SU-DHL-6 (cell line): ENCODE results near the gene TEX54.

ENCODE experiments used
- H2AFZ ChIP-seq: fragments of 200-600 bp; sonication (generic); 2 replicates; pipeline ENCODE4 v1.6.1; 2014; ENCODE audit warnings: low read depth, mild to moderate bottlenecking, moderate library complexity, mixed read lengths, antibody characterized with exemption, low read length; ENCODE audit not compliant: severe bottlenecking
- H3F3A ChIP-seq: fragments of 200-600 bp; shearing (Covaris generic); 2 replicates; pipeline ENCODE4 v1.6.0; 2016; ENCODE audit warnings: antibody characterized with exemption, mild to moderate bottlenecking; ENCODE audit not compliant: insufficient read depth
- H3K27ac ChIP-seq: fragments of 200-600 bp; sonication (generic); 2 replicates; pipeline ENCODE4 v1.5.1; 2016; ENCODE audit warnings: low read depth, mild to moderate bottlenecking, low read length, moderate library complexity, mixed read lengths
- H3K27me3 ChIP-seq: fragments of 200-600 bp; sonication (generic), shearing (Covaris generic); 2 replicates; pipeline ENCODE4 v1.6.0; 2014; ENCODE audit warnings: mild to moderate bottlenecking, low read length
- H3K36me3 ChIP-seq: fragments of 200-600 bp; sonication (generic); 2 replicates; pipeline ENCODE4 v1.6.1; 2014; ENCODE audit warnings: mild to moderate bottlenecking, low read length, mixed read lengths
- H3K4me2 ChIP-seq: fragments of 300-600, 200-600 bp; shearing (Covaris generic), sonication (generic); 2 replicates; pipeline ENCODE4 v1.6.0; 2014; ENCODE audit warnings: low read length, low read depth, mild to moderate bottlenecking; ENCODE audit not compliant: poor library complexity, severe bottlenecking
- H3K4me3 ChIP-seq: fragments of 200-600 bp; sonication (generic); 2 replicates; pipeline ENCODE4 v1.5.1; 2014; ENCODE audit warnings: antibody characterized with exemption, low read length, mild to moderate bottlenecking, mixed read lengths; ENCODE audit not compliant: insufficient read depth, poor library complexity, severe bottlenecking
- H3K79me2 ChIP-seq: fragments of 200-600 bp; sonication (generic); 2 replicates; pipeline ENCODE4 v1.6.1; 2014; ENCODE audit warnings: mild to moderate bottlenecking, low read length, moderate library complexity; ENCODE audit not compliant: insufficient read depth
- H3K9ac ChIP-seq: fragments of 200-600 bp; sonication (generic); 2 replicates; pipeline ENCODE4 v1.7.0; 2014; ENCODE audit warnings: mild to moderate bottlenecking, low read length
- H3K9me2 ChIP-seq: fragments of 200-600 bp; sonication (generic); replicated peaks from 2 replicates; pipeline ENCODE4 v1.6.1; 2014; ENCODE audit warnings: low read length; ENCODE audit not compliant: insufficient read depth
- H3K9me3 ChIP-seq: fragments of 200-600 bp; sonication (generic); 2 replicates; pipeline ENCODE4 v1.6.1; 2014; ENCODE audit warnings: low read length, mixed read lengths; ENCODE audit not compliant: insufficient read depth
- H4K20me1 ChIP-seq: fragments of 200-600 bp; sonication (generic); 2 replicates; pipeline ENCODE4 v1.6.1; 2014; ENCODE audit warnings: low read depth, mild to moderate bottlenecking, antibody characterized with exemption, low read length, moderate library complexity, mixed read lengths
- EZH2phosphoT487 ChIP-seq: fragments of 200-600 bp; sonication (generic), shearing (Covaris generic); conservative IDR thresholded peaks from 2 replicates; pipeline ENCODE4 v1.6.1; 2018; ENCODE audit warnings: mild to moderate bottlenecking, antibody characterized with exemption, low read length, moderate library complexity, mixed read lengths
- TF ChIP-seq, protein P1 (sequence below): fragments of 200-600 bp; sonication (generic); IDR thresholded peaks from one replicate; pipeline ENCODE4 v1.5.1; 2017; ENCODE audit warnings: antibody characterized with exemption, mild to moderate bottlenecking, low read length, moderate library complexity; ENCODE audit not compliant: insufficient read depth, poor library complexity, severe bottlenecking

Gene TEX54

DNA sequence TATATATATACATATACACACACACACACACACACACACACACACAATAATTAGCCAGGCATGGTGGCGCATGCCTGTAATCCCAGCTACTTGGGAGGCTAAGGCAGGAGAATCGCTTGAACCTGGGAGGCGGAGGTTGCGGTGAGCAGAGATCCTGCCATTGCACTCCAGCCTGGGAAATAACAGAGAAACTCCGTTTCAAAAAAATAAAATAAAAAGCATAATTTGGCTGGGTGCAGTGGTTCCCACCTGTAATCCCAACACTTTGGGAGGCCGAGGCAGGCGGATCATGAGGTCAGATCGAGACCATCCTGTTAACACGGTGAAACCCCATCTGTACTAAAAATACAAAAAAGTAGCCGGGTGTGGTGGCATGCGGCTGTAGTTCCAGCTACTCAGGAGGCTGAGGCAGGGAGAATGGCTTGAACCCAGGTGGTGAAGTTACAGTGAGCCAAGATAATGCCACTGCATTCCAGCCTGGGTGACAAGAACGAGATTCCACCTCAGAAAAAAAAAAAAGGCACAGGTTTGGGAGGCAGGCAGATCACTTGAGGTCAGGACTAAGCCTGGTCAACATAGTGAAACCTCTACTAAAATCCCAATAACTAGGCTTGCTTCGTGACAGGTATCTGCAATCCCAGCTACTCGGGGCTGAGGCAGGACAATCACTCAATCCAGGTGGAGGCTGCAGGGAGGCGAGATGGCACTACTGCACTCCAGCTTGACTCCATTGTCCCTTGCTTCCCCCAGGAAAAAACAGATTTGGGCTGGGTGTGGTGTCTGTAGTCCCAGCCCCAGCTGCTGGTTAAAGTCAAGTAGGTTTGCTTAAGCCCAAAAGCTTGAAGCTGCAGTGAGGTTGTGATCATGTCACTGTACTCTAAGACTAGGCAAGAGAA lies 18.5 kb upstream of the TEX54 start:
- H3K36me3 ChIP-seq = peaks cover 39% of the 10 kb centered on the region
- H3F3A ChIP-seq = peaks cover 69% of the 10 kb centered on the region
- H3K4me3 ChIP-seq = no peak overlapping the region
- H4K20me1 ChIP-seq = peaks cover 23% of the 10 kb centered on the region
- no peak overlapping the region for H3K9ac ChIP-seq
- H3K79me2 ChIP-seq = peaks cover 26% of the 10 kb centered on the region
- H3K9me3 ChIP-seq = no peaks in the 10 kb centered on the region
- H2AFZ ChIP-seq = no peak overlapping the region
- no peak overlapping the region for H3K4me2 ChIP-seq
- H3K9me2 ChIP-seq = no peaks in the 10 kb centered on the region
- H3K27ac ChIP-seq = peak overlapping the region; percentile 30
- no peaks in the 10 kb centered on the region for H3K27me3 ChIP-seq
- TF ChIP-seq EZH2phosphoT487 = no peak
- TF ChIP-seq, protein P1, sequence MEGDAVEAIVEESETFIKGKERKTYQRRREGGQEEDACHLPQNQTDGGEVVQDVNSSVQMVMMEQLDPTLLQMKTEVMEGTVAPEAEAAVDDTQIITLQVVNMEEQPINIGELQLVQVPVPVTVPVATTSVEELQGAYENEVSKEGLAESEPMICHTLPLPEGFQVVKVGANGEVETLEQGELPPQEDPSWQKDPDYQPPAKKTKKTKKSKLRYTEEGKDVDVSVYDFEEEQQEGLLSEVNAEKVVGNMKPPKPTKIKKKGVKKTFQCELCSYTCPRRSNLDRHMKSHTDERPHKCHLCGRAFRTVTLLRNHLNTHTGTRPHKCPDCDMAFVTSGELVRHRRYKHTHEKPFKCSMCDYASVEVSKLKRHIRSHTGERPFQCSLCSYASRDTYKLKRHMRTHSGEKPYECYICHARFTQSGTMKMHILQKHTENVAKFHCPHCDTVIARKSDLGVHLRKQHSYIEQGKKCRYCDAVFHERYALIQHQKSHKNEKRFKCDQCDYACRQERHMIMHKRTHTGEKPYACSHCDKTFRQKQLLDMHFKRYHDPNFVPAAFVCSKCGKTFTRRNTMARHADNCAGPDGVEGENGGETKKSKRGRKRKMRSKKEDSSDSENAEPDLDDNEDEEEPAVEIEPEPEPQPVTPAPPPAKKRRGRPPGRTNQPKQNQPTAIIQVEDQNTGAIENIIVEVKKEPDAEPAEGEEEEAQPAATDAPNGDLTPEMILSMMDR = no peak

DNA sequence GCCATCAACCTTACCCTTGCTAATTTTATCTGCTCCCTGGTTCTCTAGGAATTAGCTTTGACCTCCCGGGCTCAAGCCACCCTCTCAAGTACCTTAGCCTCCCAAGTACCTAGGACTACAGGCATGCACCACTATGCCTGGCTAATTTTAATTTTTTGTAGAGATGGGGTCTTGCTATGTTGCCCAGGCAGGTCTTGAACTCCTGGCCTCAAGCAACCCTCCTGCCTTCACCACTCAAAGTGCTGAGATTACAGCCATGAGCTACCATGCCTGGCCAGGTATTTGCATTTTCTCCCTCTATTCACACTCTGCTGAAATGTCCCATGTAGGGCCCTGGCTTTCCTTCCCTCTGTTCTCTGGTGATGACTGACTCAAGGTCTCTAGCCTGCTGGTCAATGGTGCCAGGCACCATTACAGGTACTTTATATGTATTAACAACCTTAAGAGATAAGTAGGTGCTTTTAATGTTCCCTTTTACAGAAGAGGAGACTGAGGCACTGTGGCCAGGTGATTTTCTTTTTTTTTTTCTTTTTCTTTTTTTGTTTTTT lies 15.2 kb upstream of the TEX54 start:
- no peaks in the 10 kb centered on the region for H3K9me3 ChIP-seq
- no peak overlapping the region for H2AFZ ChIP-seq
- H3K36me3 ChIP-seq = peaks cover 12% of the 10 kb centered on the region
- H4K20me1 ChIP-seq = 0 out of 2 replicates have a peak, but pooled peaks cover 1% of the 10 kb centered on the region
- no peaks in the 10 kb centered on the region for H3K79me2 ChIP-seq
- H3K27ac ChIP-seq = no peak overlapping the region
- H3K9me2 ChIP-seq = no peaks in the 10 kb centered on the region
- H3F3A ChIP-seq = peaks cover 43% of the 10 kb centered on the region
- TF ChIP-seq, protein P1 = no peak
- TF ChIP-seq EZH2phosphoT487 = no peak
- no peak overlapping the region for H3K9ac ChIP-seq
- H3K4me2 ChIP-seq = no peak overlapping the region
- no peak overlapping the region for H3K4me3 ChIP-seq
- no peaks in the 10 kb centered on the region for H3K27me3 ChIP-seq

DNA sequence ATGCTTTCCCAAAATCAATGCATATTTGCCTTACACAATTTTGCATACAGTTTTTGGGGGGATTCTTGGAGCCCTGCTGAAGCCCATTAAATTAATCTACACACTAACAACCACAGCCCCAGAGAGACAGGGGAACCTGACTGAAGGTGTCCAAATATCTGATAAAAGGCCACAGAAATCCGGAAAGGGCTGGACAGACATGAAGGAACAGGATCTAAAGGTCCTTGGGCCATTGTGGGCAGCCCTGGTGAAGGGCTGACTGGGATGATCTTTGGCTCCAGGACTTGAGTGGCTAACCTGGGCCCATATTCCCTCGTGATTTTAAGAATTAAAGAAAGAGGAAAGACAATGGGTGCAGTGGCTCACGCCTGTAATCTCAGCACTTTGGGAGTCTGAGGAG lies 13.5 kb upstream of the TEX54 start:
- Histone ChIP-seq H3K79me2 (no peaks in the 10 kb centered on the region), H3K4me3 (no peak overlapping the region), H3K36me3 (no peaks in the 10 kb centered on the region), H3K27me3 (no peaks in the 10 kb centered on the region), H3K9ac (no peak overlapping the region), H3K9me3 (no peaks in the 10 kb centered on the region), H4K20me1 (no peaks in the 10 kb centered on the region), H2AFZ (no peak overlapping the region), H3F3A (peaks cover 41% of the 10 kb centered on the region), H3K4me2 (no peak overlapping the region), H3K9me2 (no peaks in the 10 kb centered on the region), H3K27ac (no peak overlapping the region)
- TF ChIP-seq, protein P1 = no peak
- TF ChIP-seq EZH2phosphoT487 = no peak
